GM21526 (cell line): Measurements from ENCODE around the gene CAMTA1.

Experiments used
- ATAC-seq: cut with Tn5 transposase; IDR thresholded peaks from one replicate; pipeline ENCODE4 v1.9.1; 2021; ENCODE audit warnings: moderate library complexity; ENCODE audit not compliant: unreplicated experiment, low FRiP score

Gene CAMTA1

DNA sequence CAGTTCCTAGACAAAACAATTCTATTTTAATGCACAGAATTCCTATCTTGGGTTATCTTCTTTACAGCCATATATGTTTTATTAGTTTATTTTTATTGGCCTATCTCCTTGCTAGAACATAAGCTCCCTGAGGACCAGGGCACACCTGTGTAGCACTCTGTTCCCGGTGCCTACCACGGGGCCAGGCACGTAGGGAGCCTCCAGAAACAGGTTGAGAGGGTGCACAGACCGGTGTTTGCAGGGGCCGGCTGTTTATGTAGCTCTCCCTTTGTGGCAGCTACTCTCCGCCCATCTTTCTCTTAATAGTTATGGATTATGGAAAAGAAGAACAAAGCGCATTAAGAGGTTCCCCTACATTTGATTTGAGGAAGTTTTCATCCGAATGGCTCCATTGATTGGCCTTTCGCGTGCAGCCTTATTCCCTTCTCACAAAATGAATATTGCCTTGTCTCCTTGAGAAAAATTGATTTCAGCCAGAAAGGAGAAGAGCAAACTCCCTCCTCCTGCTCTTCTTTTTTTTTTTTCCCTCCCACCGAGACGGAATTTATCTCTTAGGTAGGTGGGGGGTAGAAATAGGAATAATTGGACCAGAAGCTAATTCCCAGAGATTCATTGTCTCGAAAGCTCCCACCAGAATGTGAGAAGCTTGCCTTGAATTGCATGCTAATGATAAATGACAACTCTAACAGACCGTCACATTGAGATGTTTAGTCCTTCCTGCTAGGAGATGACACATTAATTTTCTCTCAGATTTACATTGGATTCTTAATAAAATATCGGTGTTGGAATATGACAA is 447.4 kb downstream of the CAMTA1 start:
- ATAC-seq: no peak

DNA sequence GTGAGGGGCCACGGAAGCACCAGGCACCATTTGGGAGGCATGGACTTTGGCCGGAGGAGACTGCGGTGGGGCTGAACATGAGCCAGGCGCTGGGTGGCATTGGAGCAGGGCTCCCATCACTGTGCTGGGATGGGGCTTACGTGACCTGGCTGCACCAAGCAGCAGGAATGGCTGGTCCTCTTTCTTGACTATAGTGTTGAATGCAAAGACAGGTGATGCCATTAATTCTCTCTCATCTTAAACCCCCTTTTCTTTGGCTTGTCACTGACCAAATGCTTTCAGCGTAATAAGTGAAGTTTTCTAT is 447.9 kb downstream of the CAMTA1 start:
- ATAC-seq: no peak

DNA sequence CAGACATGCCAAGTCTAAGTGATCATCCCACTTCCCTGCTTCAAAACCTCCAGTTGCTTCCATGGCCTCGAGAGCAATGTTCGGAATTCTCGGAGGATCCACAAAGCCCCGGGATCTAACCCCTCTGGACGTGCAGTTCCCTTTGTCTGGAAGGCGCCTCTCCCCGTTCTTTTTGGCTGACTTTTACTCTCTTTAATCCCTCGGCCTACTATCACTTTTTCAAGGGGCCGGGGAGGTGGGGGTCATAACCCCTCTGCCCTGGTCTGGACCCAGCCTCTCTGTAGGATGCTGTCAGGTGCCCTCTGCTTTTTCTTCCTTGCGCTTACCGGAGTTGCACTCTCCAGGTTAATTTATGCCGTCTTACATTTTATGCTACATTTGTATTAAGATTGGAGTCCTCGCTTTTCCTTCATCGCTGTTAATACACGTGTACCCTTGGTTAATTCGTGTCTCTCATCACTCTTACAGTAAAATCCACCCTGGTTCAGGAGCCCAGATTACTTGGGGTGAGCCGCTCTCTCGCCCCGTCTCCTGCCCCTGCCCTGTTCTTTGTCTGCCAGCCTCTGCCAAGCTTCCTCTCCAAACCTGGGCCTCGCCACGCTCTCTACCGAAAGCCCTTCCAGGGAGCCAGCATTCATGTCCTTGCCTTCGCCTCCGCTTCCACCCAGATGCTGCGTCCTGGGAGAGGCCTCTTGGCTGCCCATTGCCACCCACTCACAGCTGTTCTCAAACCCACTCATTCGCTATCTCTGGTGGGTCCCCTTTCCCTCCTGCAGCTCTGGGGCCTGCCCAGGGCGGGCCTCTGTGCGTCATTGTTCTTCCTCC is 448.6 kb downstream of the CAMTA1 start:
- ATAC-seq: no peak

DNA sequence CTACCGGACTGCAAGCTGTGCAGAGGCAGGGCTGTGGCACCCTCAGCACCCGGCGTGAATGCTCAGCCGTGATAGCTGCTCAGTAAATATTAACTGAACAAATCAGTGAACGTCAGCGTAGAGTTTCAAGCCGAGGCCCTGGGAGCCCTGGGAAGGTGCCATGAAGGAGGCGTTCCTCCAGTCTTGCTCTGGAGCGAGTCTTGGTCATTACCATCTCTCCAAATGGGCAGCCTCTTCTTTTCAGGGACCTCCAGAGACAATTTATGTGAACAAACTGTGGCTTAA is 449.2 kb downstream of the CAMTA1 start:
- ATAC-seq: no peak

DNA sequence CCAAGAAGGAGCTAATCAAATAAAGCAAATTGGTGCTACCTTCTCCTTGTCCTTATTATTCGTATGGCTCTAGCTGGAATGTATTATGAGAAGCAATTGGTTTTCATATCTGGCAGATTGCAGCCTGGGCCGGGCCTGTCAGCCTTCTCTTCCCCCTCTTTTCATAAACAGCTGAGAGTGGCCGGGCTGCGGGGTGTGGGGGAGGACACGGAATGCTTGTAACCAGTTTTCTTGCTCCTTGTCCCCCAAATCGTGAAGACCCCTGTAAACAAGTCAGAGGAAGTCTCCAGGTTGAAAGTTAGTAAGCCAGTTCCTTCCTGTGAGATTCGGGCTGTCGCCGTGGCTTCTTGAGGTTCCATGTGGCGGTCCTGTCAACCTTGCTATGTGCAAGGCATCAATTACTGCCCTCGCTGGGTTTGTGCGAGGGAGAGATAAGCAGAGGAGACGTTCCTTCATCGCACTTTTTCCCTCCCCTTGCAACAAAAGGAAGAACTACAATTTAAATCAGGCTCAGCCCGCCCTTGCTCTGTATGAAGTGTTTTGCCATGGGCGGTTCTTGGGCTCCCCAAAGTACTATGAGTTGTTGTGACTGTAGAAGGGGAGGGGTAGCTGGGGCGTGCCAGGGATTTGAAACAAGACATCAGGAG is 450.7 kb downstream of the CAMTA1 start:
- no peak for ATAC-seq

- ATAC-seq: no peak
Measured at GRCh38 chr1:7236844-7237515, 451.7 kb downstream of the CAMTA1 start.

- no peak for ATAC-seq
Measured at GRCh38 chr1:7247158-7247557, 461.9 kb downstream of the CAMTA1 start.

- no peak for ATAC-seq
Measured at GRCh38 chr1:7247791-7248548, 462.7 kb downstream of the CAMTA1 start.

GRCh38 chr1:7248549-7249199 is 463.4 kb downstream of the CAMTA1 start:
- no peak for ATAC-seq

DNA sequence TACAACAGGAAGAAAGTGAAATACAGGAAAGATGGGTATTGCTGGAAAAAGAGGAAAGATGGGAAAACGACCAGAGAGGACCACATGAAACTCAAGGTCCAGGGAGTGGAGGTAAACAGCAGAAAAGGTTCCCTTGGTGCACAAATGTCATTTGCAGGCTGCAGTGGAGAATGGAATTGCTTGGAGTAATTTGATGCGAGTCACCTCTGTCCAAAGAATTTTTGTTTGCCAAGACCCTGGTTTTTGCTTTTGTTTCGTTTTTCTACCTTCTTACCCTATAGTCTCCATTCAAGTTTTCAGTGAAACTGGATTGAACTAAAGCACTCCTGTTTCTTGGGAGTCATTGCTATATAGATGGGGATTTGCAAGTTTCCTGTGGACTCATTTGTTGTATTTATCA is 464.3 kb downstream of the CAMTA1 start:
- no peak for ATAC-seq

DNA sequence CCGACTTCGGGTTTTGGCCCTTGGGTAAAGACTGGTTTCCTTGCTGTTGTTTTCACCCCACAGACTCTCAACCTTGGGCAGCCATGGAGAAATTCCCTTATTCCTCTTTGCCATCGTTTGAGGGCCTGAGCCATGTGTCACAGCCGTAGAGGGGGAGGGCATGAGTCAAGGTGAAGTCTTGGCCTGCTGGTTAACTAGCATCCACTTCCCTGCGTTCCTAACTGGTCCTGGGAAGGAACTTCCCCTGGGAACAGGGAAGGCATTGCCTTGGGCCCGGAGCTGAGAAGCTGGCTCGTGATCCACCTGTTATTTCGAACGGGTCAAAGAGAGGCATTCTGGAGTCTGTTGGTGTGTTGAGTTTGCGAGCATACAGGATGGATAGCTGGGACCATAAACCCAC is 464.9 kb downstream of the CAMTA1 start:
- no peak for ATAC-seq

DNA sequence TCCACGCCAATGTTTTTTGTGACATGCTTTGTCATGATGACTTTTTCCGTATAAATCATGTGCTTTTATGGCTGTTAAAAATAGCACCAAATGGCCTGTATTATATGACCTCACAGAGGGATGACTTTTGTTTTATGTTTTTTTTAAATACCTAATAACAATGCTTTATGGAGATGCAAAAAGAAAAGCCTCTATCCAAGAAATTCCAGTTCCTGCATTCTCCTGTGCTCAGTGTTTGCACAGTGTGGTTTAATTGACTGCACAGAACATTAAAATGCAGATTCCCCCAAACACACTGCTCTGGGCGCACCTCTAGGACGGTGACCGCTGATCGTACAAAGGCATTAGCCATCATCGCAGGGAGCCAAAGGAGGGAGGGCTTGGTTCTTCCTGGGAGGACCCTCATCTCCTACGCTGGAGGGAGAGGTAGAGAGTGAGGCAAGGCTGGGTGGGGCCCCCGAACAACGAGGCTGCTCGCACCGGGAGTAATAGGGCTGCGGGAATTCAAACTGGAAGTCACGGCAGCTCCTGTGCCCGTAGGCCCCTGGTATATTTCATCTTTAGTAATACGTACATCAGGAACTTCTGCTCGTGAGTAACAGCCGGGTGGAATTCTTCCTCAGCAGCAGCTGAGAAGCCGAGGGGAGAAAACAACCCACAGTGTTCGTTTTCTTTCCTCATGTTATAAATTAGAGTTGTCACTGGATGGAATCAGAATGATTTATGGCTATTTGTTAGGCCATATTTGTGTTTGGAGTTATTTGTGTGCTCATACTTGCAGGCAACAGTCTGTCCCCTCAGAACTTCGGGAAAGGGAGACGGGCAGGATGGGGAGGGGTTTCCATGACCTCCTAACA is 465.6 kb downstream of the CAMTA1 start:
- ATAC-seq: no peak

GRCh38 chr1:7251454-7251800 is 466.2 kb downstream of the CAMTA1 start:
- no peak for ATAC-seq

GRCh38 chr1:7252411-7253117 is 467.3 kb downstream of the CAMTA1 start:
- no peak for ATAC-seq

- ATAC-seq: no peak
Measured at GRCh38 chr1:7253118-7253480, 467.8 kb downstream of the CAMTA1 start.

- ATAC-seq: no peak
Measured at GRCh38 chr1:7253988-7254587, 468.8 kb downstream of the CAMTA1 start.

- no peak for ATAC-seq
Measured at GRCh38 chr1:7255303-7256058, 470.2 kb downstream of the CAMTA1 start.

DNA sequence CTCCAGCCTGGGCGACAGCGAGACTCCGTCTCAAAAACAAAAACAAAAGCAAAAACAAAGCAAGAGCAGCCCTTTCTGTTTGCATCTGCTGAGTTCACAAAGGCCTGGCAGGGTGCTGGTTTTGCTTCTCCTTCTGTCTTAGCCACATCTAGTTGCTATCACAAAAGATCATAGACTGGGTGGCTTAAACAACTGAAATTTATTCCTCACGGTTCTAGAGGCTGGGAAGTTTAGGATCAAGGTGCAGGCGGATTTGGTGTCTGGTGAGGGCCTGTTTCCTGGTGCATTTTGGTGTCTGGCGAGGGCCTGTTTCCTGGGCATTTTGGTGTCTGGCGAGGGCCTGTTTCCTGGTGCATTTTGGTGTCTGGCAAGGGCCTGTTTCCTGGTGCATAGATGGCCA is 471.3 kb downstream of the CAMTA1 start:
- ATAC-seq: no peak
